HG02840 (cell line): ENCODE data around the gene ADAMTS9.

Experiments used
- ATAC-seq: cut with Tn5 transposase; IDR thresholded peaks from one replicate; pipeline ENCODE4 v1.9.1; 2021; ENCODE audit warnings: mild to moderate bottlenecking, moderate library complexity, moderate number of reproducible peaks; ENCODE audit not compliant: unreplicated experiment, low FRiP score

The ADAMTS9 gene

GRCh38 chr3:64621726-64622395 is 65.9 kb downstream of the ADAMTS9 start:
- ATAC-seq, result no peak

GRCh38 chr3:64621275-64621674 is 66.5 kb downstream of the ADAMTS9 start:
- ATAC-seq, result no peak

- ATAC-seq, result no peak
Measured at GRCh38 chr3:64620020-64620419, 67.8 kb downstream of the ADAMTS9 start.

GRCh38 chr3:64619216-64619615 is 68.6 kb downstream of the ADAMTS9 start:
- ATAC-seq, result no peak

- no peak for ATAC-seq
Measured at GRCh38 chr3:64617610-64618009, 70.2 kb downstream of the ADAMTS9 start.

GRCh38 chr3:64616953-64617352 is 70.8 kb downstream of the ADAMTS9 start:
- ATAC-seq, result no peak

GRCh38 chr3:64612916-64613526 is 74.8 kb downstream of the ADAMTS9 start:
- no peak for ATAC-seq

- no peak for ATAC-seq
Measured at GRCh38 chr3:64612082-64612860, 75.5 kb downstream of the ADAMTS9 start.

GRCh38 chr3:64608741-64609140 is 79.1 kb downstream of the ADAMTS9 start:
- no peak for ATAC-seq

GRCh38 chr3:64607032-64607551 is 80.7 kb downstream of the ADAMTS9 start:
- ATAC-seq, result no peak

GRCh38 chr3:64604313-64604712 is 83.5 kb downstream of the ADAMTS9 start:
- ATAC-seq, result no peak

- no peak for ATAC-seq
Measured at GRCh38 chr3:64601824-64602223, 86.0 kb downstream of the ADAMTS9 start.

- no peak for ATAC-seq
Measured at GRCh38 chr3:64600246-64600950, 87.4 kb downstream of the ADAMTS9 start.

GRCh38 chr3:64599651-64600050 is 88.1 kb downstream of the ADAMTS9 start:
- no peak for ATAC-seq

- no peak for ATAC-seq
Measured at GRCh38 chr3:64595253-64595694, 92.5 kb downstream of the ADAMTS9 start.

GRCh38 chr3:64594134-64594533 is 93.7 kb downstream of the ADAMTS9 start:
- no peak for ATAC-seq

GRCh38 chr3:64593350-64593749 is 94.5 kb downstream of the ADAMTS9 start:
- ATAC-seq, result no peak

GRCh38 chr3:64591615-64592014 is 96.2 kb downstream of the ADAMTS9 start:
- no peak for ATAC-seq

GRCh38 chr3:64588380-64588779 is 99.4 kb downstream of the ADAMTS9 start:
- no peak for ATAC-seq

GRCh38 chr3:64586952-64587351 is 100.8 kb downstream of the ADAMTS9 start:
- ATAC-seq, result no peak

- no peak for ATAC-seq
Measured at GRCh38 chr3:64584179-64584578, 103.6 kb downstream of the ADAMTS9 start.
